Ishikawa (cell line): ENCODE measurements around the gene AHNAK2.

Source experiments
- EGR1 ChIP-seq: IDR thresholded peaks from 2 replicates; pipeline ENCODE4 v1.6.1; 2012
- EP300 ChIP-seq: IDR thresholded peaks from 2 replicates; pipeline ENCODE4 v1.6.1; 2012; ENCODE audit warnings: borderline replicate concordance
- FOXM1 ChIP-seq: IDR thresholded peaks from 2 replicates; pipeline ENCODE4 v1.6.1; 2012; ENCODE audit warnings: low read depth, borderline replicate concordance
- MAX ChIP-seq: IDR thresholded peaks from 2 replicates; pipeline ENCODE4 v1.6.1; 2012
- RAD21 ChIP-seq: IDR thresholded peaks from 2 replicates; pipeline ENCODE4 v1.6.1; 2012; ENCODE audit warnings: low read depth
- REST ChIP-seq: IDR thresholded peaks from 2 replicates; pipeline ENCODE4 v1.6.1; 2012; ENCODE audit warnings: low read depth, mild to moderate bottlenecking
- USF1 ChIP-seq: IDR thresholded peaks from 2 replicates; pipeline ENCODE4 v1.6.1; 2012

GRCh38 chr14:104938436-104938835 lies 39.7 kb downstream of the AHNAK2 start:
- TF ChIP-seq RAD21 (no peak), MAX (no peak), EP300 (no peak), REST (no peak), USF1 (no peak), FOXM1 (no peak), EGR1 (no peak)
